ENCODE results near the gene HFE. TPM values are rescaled to one million over a fixed set of nuclear protein-coding genes. Genes with fewer than 3 reads are reported as not detected.
A peak's percentile ranks its signal among the peaks of the same experiment; 100 is the strongest.

The HFE gene
- total and polyA plus RNA-seq, 2 of the 13 experiments (the other 11 are each of a cell fraction or from before 2014, with no cell fraction given): 3.7 to 6.3 TPM

GRCh38 chr6:26122793-26123674 is 35.8 kb downstream of the HFE start (continued):
- TF ChIP-seq, protein P1, sequence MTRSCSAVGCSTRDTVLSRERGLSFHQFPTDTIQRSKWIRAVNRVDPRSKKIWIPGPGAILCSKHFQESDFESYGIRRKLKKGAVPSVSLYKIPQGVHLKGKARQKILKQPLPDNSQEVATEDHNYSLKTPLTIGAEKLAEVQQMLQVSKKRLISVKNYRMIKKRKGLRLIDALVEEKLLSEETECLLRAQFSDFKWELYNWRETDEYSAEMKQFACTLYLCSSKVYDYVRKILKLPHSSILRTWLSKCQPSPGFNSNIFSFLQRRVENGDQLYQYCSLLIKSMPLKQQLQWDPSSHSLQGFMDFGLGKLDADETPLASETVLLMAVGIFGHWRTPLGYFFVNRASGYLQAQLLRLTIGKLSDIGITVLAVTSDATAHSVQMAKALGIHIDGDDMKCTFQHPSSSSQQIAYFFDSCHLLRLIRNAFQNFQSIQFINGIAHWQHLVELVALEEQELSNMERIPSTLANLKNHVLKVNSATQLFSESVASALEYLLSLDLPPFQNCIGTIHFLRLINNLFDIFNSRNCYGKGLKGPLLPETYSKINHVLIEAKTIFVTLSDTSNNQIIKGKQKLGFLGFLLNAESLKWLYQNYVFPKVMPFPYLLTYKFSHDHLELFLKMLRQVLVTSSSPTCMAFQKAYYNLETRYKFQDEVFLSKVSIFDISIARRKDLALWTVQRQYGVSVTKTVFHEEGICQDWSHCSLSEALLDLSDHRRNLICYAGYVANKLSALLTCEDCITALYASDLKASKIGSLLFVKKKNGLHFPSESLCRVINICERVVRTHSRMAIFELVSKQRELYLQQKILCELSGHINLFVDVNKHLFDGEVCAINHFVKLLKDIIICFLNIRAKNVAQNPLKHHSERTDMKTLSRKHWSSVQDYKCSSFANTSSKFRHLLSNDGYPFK (CRISPR knock-in tag; IDR thresholded peaks at IDR 0.05; ENCODE audit: borderline replicate concordance): no peak
- TF ChIP-seq ZNF713 (CRISPR knock-in tag; IDR thresholded peaks at IDR 0.05): peak; percentile 78; the same call in 1 of the 2 replicates
- no peak; the same call in 1 of the 2 replicates for TF ChIP-seq ZNF556 (CRISPR knock-in tag; IDR thresholded peaks at IDR 0.05; ENCODE audit: borderline replicate concordance)
- peak; percentile 86; the same call in 1 of the 2 replicates for TF ChIP-seq ZNF572 (CRISPR knock-in tag; IDR thresholded peaks at IDR 0.05)
- TF ChIP-seq CAMTA2 (CRISPR knock-in tag; IDR thresholded peaks at IDR 0.05; ENCODE audit: borderline replicate concordance): no peak
- peak; percentile 68; the same call in 1 of the 2 replicates for TF ChIP-seq CHD2 (IDR thresholded peaks at IDR 0.05; ENCODE audit: low read depth, low read length)
- no peak for TF ChIP-seq MATR3 (CRISPR knock-in tag; IDR thresholded peaks at IDR 0.05)
- peak; percentile 95 for TF ChIP-seq FOXK1 (CRISPR knock-in tag; IDR thresholded peaks at IDR 0.05; ENCODE audit: borderline replicate concordance, low read depth)
- TF ChIP-seq TFAP4 (IDR thresholded peaks at IDR 0.05; ENCODE audit: borderline replicate concordance, low read depth): peak; percentile 94
- 0 out of 2 replicates have a peak, but pooled peaks have one; percentile 71 for TF ChIP-seq NPAS2 (CRISPR knock-in tag; IDR thresholded peaks at IDR 0.05; ENCODE audit: borderline replicate concordance)
- TF ChIP-seq, protein P2, sequence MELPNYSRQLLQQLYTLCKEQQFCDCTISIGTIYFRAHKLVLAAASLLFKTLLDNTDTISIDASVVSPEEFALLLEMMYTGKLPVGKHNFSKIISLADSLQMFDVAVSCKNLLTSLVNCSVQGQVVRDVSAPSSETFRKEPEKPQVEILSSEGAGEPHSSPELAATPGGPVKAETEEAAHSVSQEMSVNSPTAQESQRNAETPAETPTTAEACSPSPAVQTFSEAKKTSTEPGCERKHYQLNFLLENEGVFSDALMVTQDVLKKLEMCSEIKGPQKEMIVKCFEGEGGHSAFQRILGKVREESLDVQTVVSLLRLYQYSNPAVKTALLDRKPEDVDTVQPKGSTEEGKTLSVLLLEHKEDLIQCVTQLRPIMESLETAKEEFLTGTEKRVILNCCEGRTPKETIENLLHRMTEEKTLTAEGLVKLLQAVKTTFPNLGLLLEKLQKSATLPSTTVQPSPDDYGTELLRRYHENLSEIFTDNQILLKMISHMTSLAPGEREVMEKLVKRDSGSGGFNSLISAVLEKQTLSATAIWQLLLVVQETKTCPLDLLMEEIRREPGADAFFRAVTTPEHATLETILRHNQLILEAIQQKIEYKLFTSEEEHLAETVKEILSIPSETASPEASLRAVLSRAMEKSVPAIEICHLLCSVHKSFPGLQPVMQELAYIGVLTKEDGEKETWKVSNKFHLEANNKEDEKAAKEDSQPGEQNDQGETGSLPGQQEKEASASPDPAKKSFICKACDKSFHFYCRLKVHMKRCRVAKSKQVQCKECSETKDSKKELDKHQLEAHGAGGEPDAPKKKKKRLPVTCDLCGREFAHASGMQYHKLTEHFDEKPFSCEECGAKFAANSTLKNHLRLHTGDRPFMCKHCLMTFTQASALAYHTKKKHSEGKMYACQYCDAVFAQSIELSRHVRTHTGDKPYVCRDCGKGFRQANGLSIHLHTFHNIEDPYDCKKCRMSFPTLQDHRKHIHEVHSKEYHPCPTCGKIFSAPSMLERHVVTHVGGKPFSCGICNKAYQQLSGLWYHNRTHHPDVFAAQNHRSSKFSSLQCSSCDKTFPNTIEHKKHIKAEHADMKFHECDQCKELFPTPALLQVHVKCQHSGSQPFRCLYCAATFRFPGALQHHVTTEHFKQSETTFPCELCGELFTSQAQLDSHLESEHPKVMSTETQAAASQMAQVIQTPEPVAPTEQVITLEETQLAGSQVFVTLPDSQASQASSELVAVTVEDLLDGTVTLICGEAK (IDR thresholded peaks at IDR 0.05): no peak
- TF ChIP-seq, protein P2 (CRISPR knock-in tag; IDR thresholded peaks at IDR 0.05): peak; percentile 72; the same call in 1 of the 2 replicates
